Effector memory CD4-positive, alpha-beta T cell (primary cell): Measurements from ENCODE around the gene POLR3G.

Experiments
- DNase-seq, 3 donors: peaks; one replicate each; pipeline ENCODE4 v3.0.0-alpha.2; 2020
- H3K27ac ChIP-seq: 2 replicates; pipeline ENCODE4 v1.7.0; 2013; ENCODE audit warnings: mild to moderate bottlenecking, low read length, moderate library complexity; ENCODE audit not compliant: insufficient read depth, poor library complexity, severe bottlenecking
- H3K27me3 ChIP-seq: replicated peaks from 2 replicates; pipeline ENCODE4 v1.7.0; 2013; ENCODE audit warnings: mild to moderate bottlenecking, low read length; ENCODE audit not compliant: insufficient read depth, control insufficient read depth, poor library complexity, severe bottlenecking
- H3K36me3 ChIP-seq: 2 replicates; pipeline ENCODE4 v1.7.0; 2013; ENCODE audit warnings: mild to moderate bottlenecking, low read length, moderate library complexity; ENCODE audit not compliant: control insufficient read depth, insufficient read depth
- H3K4me1 ChIP-seq: 2 replicates; pipeline ENCODE4 v1.7.0; 2013; ENCODE audit warnings: low read length, mild to moderate bottlenecking; ENCODE audit not compliant: control insufficient read depth, insufficient read depth, poor library complexity, severe bottlenecking
- H3K4me3 ChIP-seq: 2 replicates; pipeline ENCODE4 v1.7.0; 2013; ENCODE audit warnings: low read length, low read depth, mild to moderate bottlenecking; ENCODE audit not compliant: insufficient read depth, poor library complexity, severe bottlenecking
- H3K9me3 ChIP-seq: 2 replicates; pipeline ENCODE4 v1.7.0; 2013; ENCODE audit warnings: mild to moderate bottlenecking, low read length, moderate library complexity; ENCODE audit not compliant: control insufficient read depth

POLR3G gene

GRCh38 chr5:90549223-90549622 is 74.6 kb downstream of the POLR3G start:
- Histone ChIP-seq H3K4me1 (no peaks in the 10 kb centered on the region), H3K4me3 (no peak overlapping the region), H3K27ac (no peak overlapping the region), H3K27me3 (no peaks in the 10 kb centered on the region), H3K36me3 (no peaks in the 10 kb centered on the region), H3K9me3 (no peaks in the 10 kb centered on the region)
- no peak for DNase-seq

DNA sequence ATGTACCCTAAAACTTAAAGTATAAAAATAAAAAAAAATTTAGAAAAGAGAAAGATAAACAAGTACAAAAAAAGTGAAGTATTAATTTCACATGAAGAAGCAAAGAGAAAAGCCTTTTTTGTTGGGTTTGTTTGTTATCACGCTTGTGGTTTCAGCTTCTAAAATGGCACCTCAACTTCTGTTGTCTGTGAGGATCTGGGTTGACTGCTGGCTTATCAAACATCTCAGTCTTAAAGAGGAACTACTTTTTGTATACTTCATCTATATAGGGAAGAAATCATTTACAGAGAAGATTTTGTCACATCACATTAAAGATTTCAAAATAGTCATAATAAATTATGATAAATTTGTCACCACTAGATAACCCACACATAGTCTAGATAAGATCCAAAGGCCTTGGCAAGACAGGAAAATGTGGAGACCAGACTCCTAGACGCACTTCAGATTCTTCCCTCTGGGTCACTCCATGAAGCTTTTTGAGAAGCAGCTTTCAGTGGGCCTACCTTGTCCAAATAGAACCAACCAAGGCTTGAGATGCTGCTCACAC is 75.1 kb downstream of the POLR3G start:
- no peaks in the 10 kb centered on the region for H3K27me3 ChIP-seq
- DNase-seq = no peak
- no peaks in the 10 kb centered on the region for H3K36me3 ChIP-seq
- H3K9me3 ChIP-seq = no peaks in the 10 kb centered on the region
- H3K4me1 ChIP-seq = no peaks in the 10 kb centered on the region
- no peak overlapping the region for H3K27ac ChIP-seq
- H3K4me3 ChIP-seq = no peak overlapping the region

DNA sequence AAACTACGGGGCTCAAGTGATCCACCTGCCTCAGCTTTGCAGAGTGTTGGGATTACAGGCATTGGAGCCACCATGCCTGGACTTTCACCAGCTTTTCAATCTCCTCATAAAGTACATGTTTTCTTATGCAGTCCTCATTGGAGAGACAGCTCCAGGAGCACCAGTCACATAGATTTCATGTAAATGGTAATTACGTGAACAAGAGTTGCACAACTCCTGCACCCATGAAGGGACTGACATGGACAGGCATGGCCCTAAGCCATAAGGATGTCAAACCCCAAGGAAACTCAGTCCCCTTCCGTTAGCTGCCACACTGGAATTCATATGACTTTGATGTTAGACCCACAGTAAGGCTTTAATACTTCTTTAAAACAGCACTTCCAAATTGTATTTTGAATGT is 76.3 kb downstream of the POLR3G start:
- H3K4me1 ChIP-seq = no peaks in the 10 kb centered on the region
- H3K36me3 ChIP-seq = no peaks in the 10 kb centered on the region
- DNase-seq = no peak
- no peaks in the 10 kb centered on the region for H3K27me3 ChIP-seq
- H3K27ac ChIP-seq = no peak overlapping the region
- H3K9me3 ChIP-seq = no peaks in the 10 kb centered on the region
- no peak overlapping the region for H3K4me3 ChIP-seq

- Histone ChIP-seq H3K36me3 (no peaks in the 10 kb centered on the region), H3K4me3 (no peak overlapping the region), H3K4me1 (no peaks in the 10 kb centered on the region), H3K27me3 (no peaks in the 10 kb centered on the region), H3K27ac (no peak overlapping the region), H3K9me3 (no peaks in the 10 kb centered on the region)
- DNase-seq = no peak
Observed at GRCh38 chr5:90551376-90551775, 76.7 kb downstream of the POLR3G start.

- Histone ChIP-seq H3K27ac (no peak overlapping the region), H3K36me3 (no peaks in the 10 kb centered on the region), H3K27me3 (peaks cover 3% of the 10 kb centered on the region), H3K9me3 (no peaks in the 10 kb centered on the region), H3K4me3 (no peak overlapping the region), H3K4me1 (no peaks in the 10 kb centered on the region)
- DNase-seq = no peak
Observed at GRCh38 chr5:90553711-90554110, 79.0 kb downstream of the POLR3G start.

DNA sequence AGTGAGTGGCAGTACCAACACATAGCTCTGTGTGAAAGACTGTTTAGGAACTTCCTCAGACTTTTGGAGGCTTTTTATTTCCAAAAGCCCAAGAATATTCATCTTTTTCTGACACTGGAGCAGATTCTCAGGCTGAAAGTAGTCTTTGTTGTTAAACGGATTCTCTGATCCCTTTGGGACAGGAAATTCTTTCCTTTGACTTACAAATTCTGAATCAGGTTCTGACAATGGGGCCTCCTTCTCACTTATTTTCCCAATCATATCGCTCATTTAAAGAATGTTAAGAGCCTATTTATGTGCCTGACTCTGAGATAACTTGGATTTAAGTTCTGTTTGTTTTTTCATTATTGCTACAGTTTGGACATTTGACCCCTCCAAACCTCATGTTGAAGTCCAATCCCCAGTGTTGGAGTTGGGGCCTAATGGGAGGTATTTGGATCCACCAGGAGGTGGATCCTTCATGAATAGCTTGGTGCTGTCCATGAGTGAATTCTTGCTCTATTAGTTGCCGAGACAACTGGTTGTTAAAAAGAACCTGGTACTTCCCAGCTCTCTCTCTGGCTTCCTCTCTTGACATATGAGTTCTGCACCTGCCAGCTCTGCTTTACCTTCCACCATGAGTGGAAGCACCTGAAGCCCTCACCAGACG is 79.8 kb downstream of the POLR3G start:
- no peaks in the 10 kb centered on the region for H3K4me1 ChIP-seq
- no peak overlapping the region for H3K4me3 ChIP-seq
- H3K27me3 ChIP-seq = peaks cover 7% of the 10 kb centered on the region
- no peak for DNase-seq
- H3K9me3 ChIP-seq = no peaks in the 10 kb centered on the region
- no peak overlapping the region for H3K27ac ChIP-seq
- H3K36me3 ChIP-seq = no peaks in the 10 kb centered on the region

GRCh38 chr5:90555666-90556065 is 81.0 kb downstream of the POLR3G start:
- no peak overlapping the region for H3K27ac ChIP-seq
- H3K4me3 ChIP-seq = no peak overlapping the region
- H3K36me3 ChIP-seq = no peaks in the 10 kb centered on the region
- no peaks in the 10 kb centered on the region for H3K4me1 ChIP-seq
- peaks cover 7% of the 10 kb centered on the region for H3K27me3 ChIP-seq
- no peaks in the 10 kb centered on the region for H3K9me3 ChIP-seq
- no peak for DNase-seq

DNA sequence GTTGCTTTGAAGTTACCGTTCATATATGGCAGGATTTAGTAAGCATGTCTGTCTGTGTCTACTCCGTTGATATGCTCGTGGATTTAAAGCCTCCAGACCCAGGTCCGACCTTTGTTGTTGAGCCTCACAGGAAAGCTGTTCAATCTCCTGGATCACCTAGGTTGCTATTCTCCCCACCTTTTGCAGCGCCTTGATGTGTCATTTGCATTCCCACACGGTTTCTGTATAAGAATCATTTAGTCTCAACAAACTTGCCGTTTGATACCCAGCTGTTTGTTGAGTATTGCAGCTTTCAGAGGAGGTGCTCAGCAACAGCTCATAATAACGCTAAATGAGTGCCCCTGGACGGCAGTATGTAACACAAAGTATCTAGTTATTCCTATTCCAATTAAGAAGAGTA is 82.7 kb downstream of the POLR3G start:
- Histone ChIP-seq H3K36me3 (no peaks in the 10 kb centered on the region), H3K27me3 (peaks cover 7% of the 10 kb centered on the region)

DNA sequence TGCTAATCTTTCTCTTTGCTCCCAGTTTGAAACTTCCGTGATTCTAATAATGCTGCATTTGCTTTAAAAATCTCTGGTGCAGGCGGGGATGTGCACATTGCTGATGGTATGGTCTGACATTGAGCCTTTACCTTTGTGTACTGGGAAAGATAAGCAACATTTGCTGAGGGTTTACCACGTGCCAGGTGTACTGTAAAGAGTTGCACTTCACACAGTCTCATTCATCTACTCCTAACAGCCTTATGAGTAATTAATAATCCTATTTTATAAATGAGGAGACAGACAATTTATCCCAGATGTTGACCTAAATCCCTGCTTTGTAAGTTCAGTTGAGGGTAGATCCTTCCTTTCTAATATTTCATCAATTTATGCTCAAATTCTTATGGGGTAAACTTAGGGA is 83.2 kb downstream of the POLR3G start:
- H3K27ac ChIP-seq = no peak overlapping the region
- no peaks in the 10 kb centered on the region for H3K36me3 ChIP-seq
- H3K9me3 ChIP-seq = no peaks in the 10 kb centered on the region
- no peak for DNase-seq
- peaks cover 7% of the 10 kb centered on the region for H3K27me3 ChIP-seq
- no peaks in the 10 kb centered on the region for H3K4me1 ChIP-seq
- no peak overlapping the region for H3K4me3 ChIP-seq

More for the DNA sequence above, 82.7 kb downstream of the POLR3G start:
- DNase-seq = no peak
- H3K9me3 ChIP-seq = no peaks in the 10 kb centered on the region
- H3K27ac ChIP-seq = no peak overlapping the region
- H3K4me3 ChIP-seq = no peak overlapping the region
- H3K4me1 ChIP-seq = no peaks in the 10 kb centered on the region

- H3K27ac ChIP-seq = no peak within 1 kb of the TSS
- no peak within 1 kb of the TSS for H3K4me3 ChIP-seq
- H3K4me1 ChIP-seq = no peaks in the 10 kb centered on the region
- H3K9me3 ChIP-seq = no peaks in the 10 kb centered on the region
- no peak for DNase-seq
- peaks cover 7% of the 10 kb centered on the region for H3K27me3 ChIP-seq
- H3K36me3 ChIP-seq = no peaks in the 10 kb centered on the region
Observed at GRCh38 chr5:90558344-90559192, 83.9 kb downstream of the POLR3G start, which contains the start of gene ADGRV1. ADGRV1 (plus strand) TSS chr5:90558797; CDS start chr5:90558896, 99 bp downstream.
